ENCODE data around the gene TNFRSF4. TPM values are rescaled to one million over a fixed set of nuclear protein-coding genes. Genes with fewer than 3 reads are reported as not detected.

The TNFRSF4 gene
- total RNA-seq, 8 experiments from 2014 or later = 0.18 to 1.00 (median 0.25) TPM; not detected in 2

GRCh38 chr1:1228187-1228586 is 14.2 kb upstream of the TNFRSF4 start:
- ATAC-seq (replicated peaks in 6 of 8) = no peak
- H3K4me1 ChIP-seq (replicated peaks in 1 of 2) = peaks cover 17 to 18% of the 10 kb centered on the region in 2 donors
- in situ Hi-C loops (cut with MboI; ENCODE audit: low pct_unique_long_range_greater_than_20kb in 2 of 9, low sequenced_read_pairs in 9 of 9, unreplicated experiment in 9 of 9) = no loop called here
- no peak overlapping the region for H3K27ac ChIP-seq
- 60 to 96% (median 95%) methylated on average over 1 to 19 of the region's 30 CpGs; no CpG with 5 or more reads in 5 of the 10 experiments for WGBS, 10 experiments
- H3K4me3 ChIP-seq = no peak overlapping the region

- in situ Hi-C loops (cut with MboI; ENCODE audit: low pct_unique_long_range_greater_than_20kb in 2 of 9, low sequenced_read_pairs in 9 of 9, unreplicated experiment in 9 of 9) = no loop called here
- Histone ChIP-seq H3K4me3 (no peak overlapping the region), H3K4me1 (replicated peaks in 1 of 2) (peaks cover 9 to 10% of the 10 kb centered on the region in 2 donors), H3K27ac (no peak overlapping the region)
- ATAC-seq (replicated peaks in 6 of 8) = no peak
- 95 to 100% (median 97%) methylated on average over 4 to 11 of the region's 25 CpGs; no CpG with 5 or more reads in 7 of the 10 experiments for WGBS, 10 experiments
Measured at GRCh38 chr1:1227386-1227785, 13.4 kb upstream of the TNFRSF4 start.

GRCh38 chr1:1226566-1227362 is 12.8 kb upstream of the TNFRSF4 start:
- no peak overlapping the region for H3K27ac ChIP-seq
- no peak for ATAC-seq (replicated peaks in 6 of 8)
- WGBS, 10 experiments = 85 to 95% (median 91%) methylated on average over 4 to 20 of the region's 44 CpGs; no CpG with 5 or more reads in 6 of the 10 experiments

GRCh38 chr1:1225913-1226312 is 12.0 kb upstream of the TNFRSF4 start:
- Histone ChIP-seq H3K4me1 (replicated peaks in 1 of 2) (peaks cover 9 to 10% of the 10 kb centered on the region in 2 donors), H3K4me3 (no peak overlapping the region), H3K27ac (no peak overlapping the region)
- ATAC-seq (replicated peaks in 6 of 8) = no peak
- in situ Hi-C loops (cut with MboI; ENCODE audit: low pct_unique_long_range_greater_than_20kb in 2 of 9, low sequenced_read_pairs in 9 of 9, unreplicated experiment in 9 of 9) = no loop called here
- WGBS, 10 experiments = 87 to 100% (median 98%) methylated on average over 1 to 14 of the region's 18 CpGs; no CpG with 5 or more reads in 2 of the 10 experiments

More at GRCh38 chr1:1226566-1227362, 12.8 kb upstream of the TNFRSF4 start:
- Histone ChIP-seq H3K4me3 (no peak overlapping the region), H3K4me1 (replicated peaks in 1 of 2) (peaks cover 9 to 10% of the 10 kb centered on the region in 2 donors)
- in situ Hi-C loops (cut with MboI; ENCODE audit: low pct_unique_long_range_greater_than_20kb in 2 of 9, low sequenced_read_pairs in 9 of 9, unreplicated experiment in 9 of 9) = no loop called here

GRCh38 chr1:1225238-1225845 is 11.4 kb upstream of the TNFRSF4 start:
- in situ Hi-C loops (cut with MboI; ENCODE audit: low pct_unique_long_range_greater_than_20kb in 2 of 9, low sequenced_read_pairs in 9 of 9, unreplicated experiment in 9 of 9) = no loop called here
- Histone ChIP-seq H3K4me1 (replicated peaks in 1 of 2) (peaks cover 4 to 5% of the 10 kb centered on the region in 2 donors), H3K4me3 (no peak overlapping the region), H3K27ac (no peak overlapping the region)
- ATAC-seq (replicated peaks in 6 of 8) = peak in 1 of 8 experiments; percentile 13
- WGBS, 10 experiments = 73 to 100% (median 96%) methylated on average over 1 to 13 of the region's 34 CpGs; no CpG with 5 or more reads in 5 of the 10 experiments

GRCh38 chr1:1223891-1224290 is 9.9 kb upstream of the TNFRSF4 start:
- WGBS, 10 experiments = 98 to 100% (median 100%) methylated on average over 1 to 12 of the region's 21 CpGs; no CpG with 5 or more reads in 7 of the 10 experiments
- Histone ChIP-seq H3K4me3 (no peak overlapping the region), H3K4me1 (replicated peaks in 1 of 2) (no peaks in the 10 kb centered on the region), H3K27ac (no peak overlapping the region)
- no peak for ATAC-seq (replicated peaks in 6 of 8)
- in situ Hi-C loops (cut with MboI; ENCODE audit: low pct_unique_long_range_greater_than_20kb in 2 of 9, low sequenced_read_pairs in 9 of 9, unreplicated experiment in 9 of 9) = no loop called here

GRCh38 chr1:1223321-1223720 is 9.4 kb upstream of the TNFRSF4 start:
- Histone ChIP-seq H3K4me3 (no peak overlapping the region), H3K27ac (no peak overlapping the region), H3K4me1 (replicated peaks in 1 of 2) (no peaks in the 10 kb centered on the region)
- ATAC-seq (replicated peaks in 6 of 8) = no peak
- in situ Hi-C loops (cut with MboI; ENCODE audit: low pct_unique_long_range_greater_than_20kb in 2 of 9, low sequenced_read_pairs in 9 of 9, unreplicated experiment in 9 of 9) = no loop called here
- WGBS, 10 experiments = 88 to 100% (median 100%) methylated on average over 1 to 9 of the region's 15 CpGs; no CpG with 5 or more reads in 5 of the 10 experiments

GRCh38 chr1:1222575-1223225 is 8.7 kb upstream of the TNFRSF4 start:
- Histone ChIP-seq H3K4me3 (no peak overlapping the region), H3K27ac (no peak overlapping the region), H3K4me1 (replicated peaks in 1 of 2) (no peaks in the 10 kb centered on the region)
- 70 to 100% (median 95%) methylated on average over 1 to 39 of the region's 44 CpGs; no CpG with 5 or more reads in 1 of the 10 experiments for WGBS, 10 experiments
- no peak for ATAC-seq (replicated peaks in 6 of 8)
- in situ Hi-C loops (cut with MboI; ENCODE audit: low pct_unique_long_range_greater_than_20kb in 2 of 9, low sequenced_read_pairs in 9 of 9, unreplicated experiment in 9 of 9) = no loop called here

- Histone ChIP-seq H3K27ac (no peak overlapping the region), H3K4me3 (no peak overlapping the region), H3K4me1 (replicated peaks in 1 of 2) (no peaks in the 10 kb centered on the region)
- 85 to 100% (median 98%) methylated on average over 1 to 14 of the region's 30 CpGs; no CpG with 5 or more reads in 4 of the 10 experiments for WGBS, 10 experiments
- ATAC-seq (replicated peaks in 6 of 8) = peak in 2 of 8 experiments; percentile 4 to 10
- in situ Hi-C loops (cut with MboI; ENCODE audit: low pct_unique_long_range_greater_than_20kb in 2 of 9, low sequenced_read_pairs in 9 of 9, unreplicated experiment in 9 of 9) = no loop called here
Measured at GRCh38 chr1:1221887-1222574, 8.1 kb upstream of the TNFRSF4 start.

GRCh38 chr1:1220197-1220596 is 6.2 kb upstream of the TNFRSF4 start:
- ATAC-seq (replicated peaks in 6 of 8) = no peak
- Histone ChIP-seq H3K4me3 (no peak overlapping the region), H3K4me1 (replicated peaks in 1 of 2) (no peaks in the 10 kb centered on the region), H3K27ac (no peak overlapping the region)
- in situ Hi-C loops (cut with MboI; ENCODE audit: low pct_unique_long_range_greater_than_20kb in 2 of 9, low sequenced_read_pairs in 9 of 9, unreplicated experiment in 9 of 9) = no loop called here
- 73% methylated on average over 17 of the region's 24 CpGs; no CpG with 5 or more reads in 9 of the 10 experiments for WGBS, 10 experiments

- Histone ChIP-seq H3K4me3 (no peak overlapping the region), H3K27ac (no peak overlapping the region), H3K4me1 (replicated peaks in 1 of 2) (no peaks in the 10 kb centered on the region)
- no peak for ATAC-seq (replicated peaks in 6 of 8)
- in situ Hi-C loops (cut with MboI; ENCODE audit: low pct_unique_long_range_greater_than_20kb in 2 of 9, low sequenced_read_pairs in 9 of 9, unreplicated experiment in 9 of 9) = no loop called here
- WGBS, 10 experiments = no CpG with 5 or more reads among the region's 20 CpGs
Measured at GRCh38 chr1:1219341-1219740, 5.4 kb upstream of the TNFRSF4 start.

GRCh38 chr1:1218524-1219200 is 4.7 kb upstream of the TNFRSF4 start:
- peak in 1 of 8 experiments; percentile 3 for ATAC-seq (replicated peaks in 6 of 8)
- Histone ChIP-seq H3K4me3 (no peak overlapping the region), H3K27ac (no peak overlapping the region), H3K4me1 (replicated peaks in 1 of 2) (no peaks in the 10 kb centered on the region)
- in situ Hi-C loops (cut with MboI; ENCODE audit: low pct_unique_long_range_greater_than_20kb in 2 of 9, low sequenced_read_pairs in 9 of 9, unreplicated experiment in 9 of 9) = no loop called here
- 80 to 100% (median 98%) methylated on average over 1 to 13 of the region's 36 CpGs; no CpG with 5 or more reads in 5 of the 10 experiments for WGBS, 10 experiments
